Measurements from ENCODE around the gene FHIT.

GRCh38 chr3:60064210-60065178 lies 1186.8 kb downstream of the FHIT start:
- TF ChIP-seq GATA2 (IDR thresholded peaks at IDR 0.05; ENCODE audit: low read depth, low read length), result no peak
- TF ChIP-seq GATA3 (IDR thresholded peaks at IDR 0.05; ENCODE audit: low read depth, low read length), result no peak

Data from SH-SY5Y (cell line).